ENCODE measurements around the gene E2F7.
"Not testable (repeated sequence)": the region's sequence is repeated elsewhere in the genome, so short reads cannot be mapped to it uniquely, and the experiment has no call there.

The E2F7 gene

GRCh38 chr12:77079631-77080030, 14.3 kb upstream of the E2F7 start:
- no peaks in the 10 kb centered on the region for H3K9me3 ChIP-seq (ENCODE audit: insufficient read depth, low read length)
- no peaks in the 10 kb centered on the region for H3K4me1 ChIP-seq (ENCODE audit: insufficient read depth, insufficient read length)
- no peak overlapping the region for H3K4me3 ChIP-seq (ENCODE audit: insufficient read length, low read depth)
- TF ChIP-seq SUZ12 (IDR thresholded peaks at IDR 0.05; ENCODE audit: extremely low read depth, insufficient read depth, insufficient read length) (no peak), ZNF274 (IDR thresholded peaks at IDR 0.05; ENCODE audit: low read depth, low read length) (no peak), YY1 (IDR thresholded peaks at IDR 0.05; ENCODE audit: insufficient read depth, insufficient read length) (no peak)
- H3K9ac ChIP-seq (ENCODE audit: insufficient read length, low read depth), result no peak overlapping the region
- no peaks in the 10 kb centered on the region for H3K27me3 ChIP-seq (ENCODE audit: insufficient read depth, insufficient read length)
- DNase-seq (ENCODE audit: low read depth, low spot score), result no peak
- H3K36me3 ChIP-seq (ENCODE audit: insufficient read depth, insufficient read length, low read length), result no peaks in the 10 kb centered on the region

- TF ChIP-seq SUZ12 (IDR thresholded peaks at IDR 0.05; ENCODE audit: extremely low read depth, insufficient read depth, insufficient read length) (no peak), YY1 (IDR thresholded peaks at IDR 0.05; ENCODE audit: insufficient read depth, insufficient read length) (no peak), ZNF274 (IDR thresholded peaks at IDR 0.05; ENCODE audit: low read depth, low read length) (no peak)
- no peaks in the 10 kb centered on the region for H3K36me3 ChIP-seq (ENCODE audit: insufficient read depth, insufficient read length, low read length)
- no peaks in the 10 kb centered on the region for H3K27me3 ChIP-seq (ENCODE audit: insufficient read depth, insufficient read length)
- DNase-seq (ENCODE audit: low read depth, low spot score), result no peak
- H3K9me3 ChIP-seq (ENCODE audit: insufficient read depth, low read length), result no peaks in the 10 kb centered on the region
- H3K9ac ChIP-seq (ENCODE audit: insufficient read length, low read depth), result no peak overlapping the region
- no peak overlapping the region for H3K4me3 ChIP-seq (ENCODE audit: insufficient read length, low read depth)
- no peaks in the 10 kb centered on the region for H3K4me1 ChIP-seq (ENCODE audit: insufficient read depth, insufficient read length)
Observed at GRCh38 chr12:77078231-77078630, 12.9 kb upstream of the E2F7 start.

- no peak for DNase-seq (ENCODE audit: low read depth, low spot score)
- Histone ChIP-seq H3K9ac (ENCODE audit: insufficient read length, low read depth) (no peak overlapping the region), H3K9me3 (ENCODE audit: insufficient read depth, low read length) (no peaks in the 10 kb centered on the region), H3K4me3 (ENCODE audit: insufficient read length, low read depth) (no peak overlapping the region), H3K27me3 (ENCODE audit: insufficient read depth, insufficient read length) (no peaks in the 10 kb centered on the region), H3K4me1 (ENCODE audit: insufficient read depth, insufficient read length) (no peaks in the 10 kb centered on the region), H3K36me3 (ENCODE audit: insufficient read depth, insufficient read length, low read length) (no peaks in the 10 kb centered on the region)
- TF ChIP-seq SUZ12 (IDR thresholded peaks at IDR 0.05; ENCODE audit: extremely low read depth, insufficient read depth, insufficient read length) (no peak), ZNF274 (IDR thresholded peaks at IDR 0.05; ENCODE audit: low read depth, low read length) (no peak), YY1 (IDR thresholded peaks at IDR 0.05; ENCODE audit: insufficient read depth, insufficient read length) (no peak)
Observed at GRCh38 chr12:77076886-77077285, 11.5 kb upstream of the E2F7 start.

GRCh38 chr12:77073894-77074293, 8.5 kb upstream of the E2F7 start:
- H3K27me3 ChIP-seq (ENCODE audit: insufficient read depth, insufficient read length); H3K4me1 ChIP-seq (ENCODE audit: insufficient read depth, insufficient read length); H3K9ac ChIP-seq (ENCODE audit: insufficient read length, low read depth); DNase-seq (ENCODE audit: low read depth, low spot score); H3K4me3 ChIP-seq (ENCODE audit: insufficient read length, low read depth); H3K36me3 ChIP-seq (ENCODE audit: insufficient read depth, insufficient read length, low read length); H3K9me3 ChIP-seq (ENCODE audit: insufficient read depth, low read length): not testable (repeated sequence)

GRCh38 chr12:77072833-77073495, 7.6 kb upstream of the E2F7 start:
- Histone ChIP-seq H3K9me3 (ENCODE audit: insufficient read depth, low read length) (no peaks in the 10 kb centered on the region), H3K4me3 (ENCODE audit: insufficient read length, low read depth) (no peak overlapping the region), H3K4me1 (ENCODE audit: insufficient read depth, insufficient read length) (no peaks in the 10 kb centered on the region), H3K27me3 (ENCODE audit: insufficient read depth, insufficient read length) (no peaks in the 10 kb centered on the region), H3K9ac (ENCODE audit: insufficient read length, low read depth) (no peak overlapping the region), H3K36me3 (ENCODE audit: insufficient read depth, insufficient read length, low read length) (no peaks in the 10 kb centered on the region)
- no peak for DNase-seq (ENCODE audit: low read depth, low spot score)
- no peak for TF ChIP-seq YY1 (IDR thresholded peaks at IDR 0.05; ENCODE audit: insufficient read depth, insufficient read length)
- TF ChIP-seq ZNF274 (IDR thresholded peaks at IDR 0.05; ENCODE audit: low read depth, low read length), result no peak
- TF ChIP-seq SUZ12 (IDR thresholded peaks at IDR 0.05; ENCODE audit: extremely low read depth, insufficient read depth, insufficient read length), result no peak

GRCh38 chr12:77070800-77071449, 5.6 kb upstream of the E2F7 start:
- H3K9ac ChIP-seq (ENCODE audit: insufficient read length, low read depth), result no peak overlapping the region
- TF ChIP-seq ZNF274 (IDR thresholded peaks at IDR 0.05; ENCODE audit: low read depth, low read length) (no peak), SUZ12 (IDR thresholded peaks at IDR 0.05; ENCODE audit: extremely low read depth, insufficient read depth, insufficient read length) (no peak), YY1 (IDR thresholded peaks at IDR 0.05; ENCODE audit: insufficient read depth, insufficient read length) (no peak)
- H3K36me3 ChIP-seq (ENCODE audit: insufficient read depth, insufficient read length, low read length), result no peaks in the 10 kb centered on the region
- H3K4me3 ChIP-seq (ENCODE audit: insufficient read length, low read depth), result no peak overlapping the region
- no peak for DNase-seq (ENCODE audit: low read depth, low spot score)
- no peaks in the 10 kb centered on the region for H3K27me3 ChIP-seq (ENCODE audit: insufficient read depth, insufficient read length)
- H3K9me3 ChIP-seq (ENCODE audit: insufficient read depth, low read length), result no peaks in the 10 kb centered on the region
- H3K4me1 ChIP-seq (ENCODE audit: insufficient read depth, insufficient read length), result no peaks in the 10 kb centered on the region

- H3K4me1 ChIP-seq (ENCODE audit: insufficient read depth, insufficient read length), result no peaks in the 10 kb centered on the region
- TF ChIP-seq YY1 (IDR thresholded peaks at IDR 0.05; ENCODE audit: insufficient read depth, insufficient read length) (no peak), SUZ12 (IDR thresholded peaks at IDR 0.05; ENCODE audit: extremely low read depth, insufficient read depth, insufficient read length) (no peak), ZNF274 (IDR thresholded peaks at IDR 0.05; ENCODE audit: low read depth, low read length) (no peak)
- no peaks in the 10 kb centered on the region for H3K9me3 ChIP-seq (ENCODE audit: insufficient read depth, low read length)
- DNase-seq (ENCODE audit: low read depth, low spot score), result no peak
- no peak overlapping the region for H3K4me3 ChIP-seq (ENCODE audit: insufficient read length, low read depth)
- no peaks in the 10 kb centered on the region for H3K27me3 ChIP-seq (ENCODE audit: insufficient read depth, insufficient read length)
- no peak overlapping the region for H3K9ac ChIP-seq (ENCODE audit: insufficient read length, low read depth)
- no peaks in the 10 kb centered on the region for H3K36me3 ChIP-seq (ENCODE audit: insufficient read depth, insufficient read length, low read length)
Observed at GRCh38 chr12:77070382-77070781, 5.0 kb upstream of the E2F7 start.
